ENCODE data around the gene AGK.

GRCh38 chr7:141512597-141512996 lies 38.6 kb upstream of the AGK start:
- TF ChIP-seq CTCF (IDR thresholded peaks at IDR 0.05) (no peak), ZFX (IDR thresholded peaks at IDR 0.05; ENCODE audit: borderline replicate concordance) (no peak)
